Renal cortical epithelial cell (primary cell): ENCODE measurements around the gene ABHD5. TPM values are rescaled to one million over a fixed set of nuclear protein-coding genes. Genes with fewer than 3 reads are reported as not detected.
"Not testable (repeated sequence)": the region's sequence is repeated elsewhere in the genome, so short reads cannot be mapped to it uniquely, and the experiment has no call there.

Experiments
- DNase-seq: peaks from one replicate; pipeline ENCODE4 v3.0.0-alpha.2; 2011; ENCODE audit warnings: low read depth
- total RNA-seq: library from RNA; depleted of rRNA; stranded (reverse); fragments of >200 nt; gene quantifications from 2 replicates; pipeline ENCODE4 v1.2.3, GENCODE V29; 2014

The ABHD5 gene
- 34.6 and 39.9 TPM in 2 replicates for total RNA-seq

DNA sequence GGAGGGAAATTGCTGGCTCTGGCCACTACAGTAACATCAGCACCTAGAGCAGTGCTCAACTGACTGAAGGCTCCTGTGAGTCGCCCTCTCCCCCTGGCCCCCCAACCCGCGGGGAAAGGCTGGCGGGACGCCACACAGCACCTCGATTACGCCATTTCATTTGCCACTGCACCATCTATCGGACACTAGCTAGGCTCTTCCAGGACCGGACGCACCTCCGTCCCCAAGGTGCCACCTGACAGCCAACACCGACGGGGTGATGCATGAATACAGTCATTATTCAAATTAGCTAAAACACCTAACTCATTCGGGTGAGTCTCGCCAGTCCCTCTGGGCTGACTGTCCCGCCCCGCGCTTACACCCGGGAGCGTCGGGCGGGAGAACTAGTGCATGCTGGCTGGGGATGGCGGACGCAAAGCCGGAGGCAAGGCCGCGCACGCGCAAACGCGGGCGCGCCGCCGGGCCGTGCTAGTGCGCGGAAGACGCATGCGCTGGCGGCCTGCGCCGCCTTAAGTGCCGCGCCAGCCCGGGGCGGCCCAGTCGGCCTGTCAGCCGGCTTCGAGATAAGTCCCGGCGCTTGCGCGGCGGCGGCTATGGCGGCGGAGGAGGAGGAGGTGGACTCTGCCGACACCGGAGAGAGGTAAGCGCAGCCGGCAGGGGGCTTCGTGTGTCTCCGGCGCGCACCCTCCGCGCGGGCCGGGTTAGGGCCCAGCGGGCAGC is at the start of gene ABHD5:
Gene ABHD5 (plus strand): TSS at position 539 of the 720 bp plus-strand sequence. CDS start 55 bp downstream, at position 594.
- peak; percentile 89 for DNase-seq

DNA sequence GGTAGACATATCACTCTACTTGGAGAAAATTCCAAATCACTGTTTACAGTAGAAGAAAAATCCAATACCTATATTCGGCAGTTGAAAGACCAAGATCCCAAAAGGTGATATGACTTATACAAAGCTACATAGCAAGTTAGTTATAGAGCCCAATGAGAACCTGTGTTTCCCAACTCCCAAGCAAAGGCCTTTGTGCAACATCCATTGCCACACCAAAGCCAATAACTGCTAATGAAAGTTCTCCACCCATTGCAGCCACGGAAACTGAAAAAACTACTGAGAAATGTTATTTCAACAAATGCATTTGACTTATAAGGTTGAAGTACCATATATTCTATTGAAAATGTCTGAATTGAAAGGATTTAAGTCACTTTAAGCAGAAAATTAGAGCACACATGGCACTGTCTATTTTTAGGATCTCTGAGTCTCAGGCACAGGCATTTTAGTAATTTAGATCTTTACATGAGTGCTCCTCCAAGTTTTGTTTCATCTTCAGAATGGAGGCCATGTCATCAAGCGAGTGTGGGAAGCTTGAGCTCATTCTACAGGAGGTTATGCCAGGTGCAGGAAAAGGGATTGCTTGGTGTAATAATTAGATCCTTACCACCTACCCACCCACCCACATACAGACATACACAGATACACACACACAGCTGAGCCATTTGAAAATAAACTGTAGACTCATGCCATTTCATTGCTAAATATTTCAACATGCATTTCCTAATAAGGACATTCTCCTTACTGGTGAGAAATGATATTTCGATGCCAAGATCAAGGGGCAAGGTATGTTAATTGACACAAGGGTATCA is 49.2 kb upstream of the ABHD5 start:
- peak; percentile 56 for DNase-seq

DNA sequence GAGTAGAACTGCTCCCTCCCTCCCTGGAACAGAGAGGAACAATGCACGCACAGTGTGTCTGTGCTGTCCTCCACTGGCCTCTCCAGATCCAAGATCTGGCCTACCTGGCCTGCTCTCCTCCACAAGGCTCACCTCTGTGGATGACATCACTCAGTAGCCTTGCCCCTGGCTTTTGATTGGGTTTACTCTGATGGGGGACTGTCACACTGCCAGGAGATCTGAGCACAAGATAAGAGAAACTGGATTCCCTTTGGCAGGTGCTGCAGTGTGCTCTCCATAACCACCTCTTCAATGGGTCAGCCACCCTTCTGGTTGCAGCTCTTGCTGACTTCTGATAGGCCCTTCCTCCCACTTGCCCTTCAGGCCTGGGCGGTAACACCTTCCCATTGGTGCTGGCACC is 46.3 kb upstream of the ABHD5 start:
- DNase-seq = no peak

DNA sequence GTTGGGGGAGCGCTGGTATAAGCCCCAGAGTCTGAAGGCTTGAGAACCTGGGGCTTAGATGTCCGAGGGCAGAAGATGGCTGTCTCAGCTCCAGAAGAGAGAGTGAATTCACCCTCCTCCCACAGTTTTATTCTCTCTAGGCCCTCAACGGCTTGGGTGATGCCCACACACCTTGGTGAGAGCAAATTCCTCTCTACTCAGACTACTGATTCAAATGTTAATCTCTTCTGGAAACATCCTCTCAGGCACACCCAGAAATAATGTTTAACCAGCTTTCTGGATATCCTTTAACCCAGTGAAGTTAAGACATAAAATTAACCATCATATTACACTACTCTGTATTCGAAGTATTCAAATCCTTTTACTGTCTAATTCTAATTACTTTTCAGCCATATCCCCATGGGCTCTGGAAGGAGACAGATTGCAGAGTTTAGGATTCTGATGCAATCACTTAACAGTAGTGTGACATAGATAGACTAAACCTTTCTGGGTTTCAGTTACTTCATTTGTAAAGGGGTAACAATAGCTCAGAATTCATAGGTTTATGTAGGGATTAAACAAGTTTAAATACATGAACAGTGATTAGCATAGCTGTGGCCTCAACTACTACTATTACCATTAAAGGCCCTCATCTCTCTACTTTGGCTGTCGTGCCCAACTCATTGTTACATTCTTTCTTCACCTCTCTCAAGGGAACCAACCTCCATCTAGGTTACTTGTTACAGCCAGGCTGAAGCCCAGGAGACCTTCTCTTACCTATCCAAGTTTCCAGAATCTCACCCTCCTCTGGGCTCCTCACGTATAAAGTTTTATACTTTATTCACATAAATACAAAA is 43.2 kb upstream of the ABHD5 start:
- peak; percentile 81 for DNase-seq

DNA sequence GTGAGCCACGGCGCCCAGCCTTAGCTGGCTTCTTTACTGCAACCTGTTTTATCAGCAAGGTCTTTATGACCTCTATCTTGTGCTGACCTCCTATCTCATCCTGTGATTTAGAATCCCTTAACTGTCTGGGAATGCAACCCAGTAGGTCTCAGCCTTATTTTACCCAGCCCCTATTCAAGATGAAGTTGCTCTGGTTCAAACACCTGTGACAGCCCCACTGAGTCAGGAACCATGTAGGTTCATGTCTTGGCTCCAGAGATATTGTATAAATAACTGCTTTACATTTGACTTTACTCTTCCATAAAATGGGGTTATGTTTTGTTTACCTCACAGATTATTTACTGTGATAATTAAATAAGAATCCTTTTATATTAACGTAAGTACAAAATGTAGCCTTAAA is 41.8 kb upstream of the ABHD5 start:
- no peak for DNase-seq

DNA sequence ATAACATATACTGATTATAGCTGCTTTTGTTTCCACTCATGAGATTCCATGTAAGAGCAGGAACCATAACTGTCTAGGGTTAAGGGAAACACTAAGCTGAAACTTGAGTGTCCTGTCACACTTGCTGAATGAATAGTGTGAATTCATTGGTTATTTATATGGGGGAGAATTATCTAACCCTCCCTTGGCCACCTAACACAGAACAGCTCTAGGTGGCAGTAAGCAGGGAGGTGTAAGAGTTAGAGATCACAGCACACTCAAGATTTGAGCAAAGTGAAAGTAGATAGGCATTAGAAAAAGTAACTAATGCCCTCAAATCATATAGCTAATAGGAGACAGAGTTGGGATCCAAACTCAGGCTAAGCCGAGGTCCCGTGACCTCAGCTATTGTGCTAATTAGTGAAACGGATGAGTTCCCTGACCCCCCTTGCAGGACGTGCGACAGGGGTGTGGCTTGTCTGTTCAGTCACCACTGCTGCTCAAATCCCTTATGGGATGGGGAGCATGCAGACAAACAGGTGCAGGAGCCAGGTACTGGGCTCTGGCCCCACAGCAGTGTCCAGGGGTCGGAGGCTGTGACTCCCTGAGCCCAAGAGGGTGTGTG is 41.3 kb upstream of the ABHD5 start:
- no peak for DNase-seq

DNA sequence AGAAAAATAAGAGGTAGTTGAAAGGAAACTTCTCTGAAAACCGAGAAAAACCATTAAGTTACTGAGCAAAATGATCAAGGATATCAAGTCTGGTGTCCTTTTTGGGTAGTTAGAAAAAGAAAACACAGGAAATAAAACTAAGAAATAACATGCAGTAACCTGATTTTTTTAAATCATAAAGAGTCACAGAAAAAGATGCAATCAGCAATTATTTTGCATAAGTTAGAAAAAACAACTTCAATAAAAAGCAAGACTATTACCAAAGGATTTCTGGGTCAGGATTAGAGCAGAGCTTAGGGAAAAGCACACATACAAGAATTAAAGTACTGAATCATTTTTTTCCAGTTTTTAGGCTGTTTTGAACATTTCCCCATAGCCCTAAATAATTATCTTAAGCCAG is 40.4 kb upstream of the ABHD5 start:
- no peak for DNase-seq

DNA sequence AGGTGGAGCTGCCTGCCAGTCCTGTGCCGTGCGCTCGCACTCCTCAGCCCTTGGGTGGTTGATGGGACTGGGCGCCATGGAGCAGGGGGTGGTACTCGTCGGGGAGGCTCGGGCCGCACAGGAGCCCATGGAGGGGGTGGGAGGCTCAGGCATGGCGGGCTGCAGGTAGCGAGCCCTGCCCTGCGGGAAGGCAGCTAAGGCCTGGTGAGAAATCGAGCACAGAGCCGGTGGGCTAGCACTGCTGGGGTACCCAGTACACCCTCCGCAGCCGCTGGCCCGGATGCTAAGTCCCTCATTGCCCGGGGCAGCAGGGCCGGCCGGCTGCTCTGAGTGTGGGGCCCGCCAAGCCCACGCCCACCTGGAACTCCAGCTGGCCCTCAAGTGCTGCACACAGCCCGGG is 34.3 kb upstream of the ABHD5 start:
- not testable (repeated sequence) for DNase-seq

DNA sequence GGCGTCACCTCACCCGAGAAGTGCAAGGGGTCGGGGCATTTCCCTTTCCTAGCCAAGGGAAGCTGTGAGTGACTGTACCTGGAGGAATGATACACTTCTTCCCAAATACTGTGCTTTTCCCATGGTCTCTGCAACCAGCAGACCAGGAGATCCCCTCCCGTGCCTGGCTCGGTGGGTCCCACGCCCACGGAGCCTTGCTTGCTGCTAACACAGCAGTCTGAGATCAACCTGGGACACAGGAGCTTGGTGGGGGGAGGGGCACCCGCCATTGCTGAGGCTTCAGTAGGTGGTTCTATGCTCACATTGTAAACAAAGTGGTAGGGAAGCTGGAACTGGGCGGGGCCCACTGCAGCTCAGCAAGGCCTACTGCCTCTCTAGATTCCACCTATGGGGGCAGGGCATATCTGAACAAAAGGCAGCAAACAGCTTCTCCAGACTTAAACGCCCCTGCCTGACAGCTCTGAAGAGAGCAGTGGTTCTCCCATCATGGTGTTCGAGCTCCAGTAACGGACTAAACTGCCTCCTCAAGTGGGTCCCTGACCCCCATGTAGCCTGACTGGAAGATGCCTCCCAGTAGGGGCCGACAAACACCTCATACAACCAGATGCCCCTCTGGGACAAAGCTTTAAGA is 31.4 kb upstream of the ABHD5 start:
- DNase-seq = no peak

DNA sequence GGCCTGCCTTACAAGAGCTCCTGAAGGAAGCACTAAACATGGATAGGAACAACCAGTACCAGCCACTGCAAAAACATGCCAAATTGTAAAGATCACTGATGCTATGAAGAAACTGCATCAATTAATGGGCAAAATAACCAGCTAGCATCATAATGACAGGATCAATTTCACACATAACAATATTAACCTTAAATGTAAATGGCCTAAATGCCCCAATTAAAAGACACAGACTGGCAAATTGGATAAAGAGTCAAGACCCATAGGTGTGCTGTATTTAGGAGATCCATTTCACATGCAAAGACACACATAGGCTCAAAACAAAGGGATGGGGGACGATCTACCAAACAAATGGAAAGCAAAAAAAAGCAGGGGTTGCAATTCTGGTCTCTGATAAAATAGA is 29.4 kb upstream of the ABHD5 start:
- not testable (repeated sequence) for DNase-seq

DNA sequence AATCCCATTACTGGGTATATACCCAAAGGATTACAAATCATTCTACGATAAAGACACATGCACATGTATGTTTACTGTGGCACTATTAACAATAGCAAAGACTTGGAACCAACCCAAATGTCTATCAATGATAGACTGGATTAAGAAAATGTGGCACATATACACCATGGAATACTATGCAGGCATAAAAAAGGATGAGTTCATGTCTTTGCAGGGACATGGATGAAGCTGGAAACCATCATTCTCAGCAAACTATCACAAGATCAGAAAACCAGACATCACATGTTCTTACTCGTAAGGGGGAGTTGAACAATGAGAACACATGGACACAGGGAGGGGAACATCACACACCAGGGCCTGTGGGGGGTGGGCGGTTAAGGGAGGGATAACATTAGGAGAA is 25.7 kb upstream of the ABHD5 start:
- DNase-seq = not testable (repeated sequence)

DNA sequence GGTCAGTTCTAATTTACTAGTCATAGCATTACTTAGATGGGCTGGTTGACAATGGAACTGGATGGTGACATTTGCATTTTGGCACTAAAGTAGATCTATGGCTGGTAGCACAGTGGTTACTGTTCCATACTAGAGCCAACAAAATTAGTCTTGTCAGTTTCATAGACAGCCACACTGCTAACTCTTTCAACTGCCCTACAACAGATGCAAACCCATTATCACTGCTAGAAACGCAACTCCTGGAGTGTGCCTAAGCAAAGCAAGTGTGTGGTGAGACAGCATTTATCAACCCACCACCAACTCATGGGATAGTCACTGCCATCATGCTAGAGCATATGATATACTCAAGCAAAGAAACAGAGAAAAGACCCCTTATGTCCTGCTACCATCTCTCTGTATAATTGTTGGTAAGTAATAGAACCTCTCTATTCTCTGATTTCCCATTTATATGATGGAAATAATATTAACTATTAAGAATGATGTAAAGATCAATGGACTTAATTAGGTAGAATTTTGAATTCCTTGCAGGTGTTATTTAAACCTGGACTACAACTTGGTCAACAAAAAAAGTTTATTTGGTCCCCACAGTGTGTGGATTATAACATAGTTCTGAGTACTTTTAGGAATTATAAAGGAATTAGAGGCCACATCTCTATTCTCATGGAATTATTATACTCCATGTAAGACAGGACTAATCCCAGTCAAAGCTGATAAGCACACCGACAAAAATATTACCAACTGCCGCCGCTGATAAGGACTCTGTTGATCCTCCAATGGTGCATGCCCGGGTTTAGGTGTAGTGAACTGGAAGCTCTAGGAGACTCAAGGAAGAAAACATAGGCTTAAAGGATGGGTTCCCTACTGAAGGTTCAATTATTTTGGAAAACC is 19.9 kb upstream of the ABHD5 start:
- no peak for DNase-seq

DNA sequence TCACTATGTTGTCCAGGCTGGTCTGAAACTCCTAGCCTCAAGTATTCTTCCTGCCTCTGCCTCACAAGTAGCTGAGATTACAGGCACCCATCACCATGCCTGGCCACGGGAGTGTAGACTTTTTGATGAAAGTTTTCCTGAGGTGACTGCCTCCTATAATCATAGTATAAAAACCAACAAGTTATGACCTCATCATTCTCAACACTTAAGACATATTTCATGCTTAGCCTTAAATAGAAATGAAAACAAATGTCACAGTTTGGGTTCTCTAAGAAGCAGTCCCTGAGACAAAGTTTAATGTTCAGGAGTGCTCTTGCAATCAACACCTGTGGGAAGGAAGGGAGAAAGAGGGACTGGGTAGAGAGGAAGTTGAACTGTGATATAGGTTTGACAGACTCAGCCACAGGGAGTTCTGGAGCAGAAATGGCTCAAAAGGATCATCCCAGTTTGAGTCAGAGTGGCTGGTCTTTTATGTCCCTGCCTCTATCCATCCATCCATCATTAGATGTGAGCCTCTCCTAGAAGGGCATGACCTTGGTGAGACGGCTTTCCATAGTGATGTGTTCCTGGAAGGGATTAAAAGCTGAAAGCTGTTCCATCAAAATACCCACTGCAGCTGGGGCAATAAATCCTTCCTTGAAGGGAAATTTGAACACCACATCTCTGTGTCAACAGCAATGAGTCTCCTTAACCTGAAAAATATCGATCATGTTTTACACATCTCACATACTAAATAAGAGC is 16.2 kb upstream of the ABHD5 start:
- no peak for DNase-seq

DNA sequence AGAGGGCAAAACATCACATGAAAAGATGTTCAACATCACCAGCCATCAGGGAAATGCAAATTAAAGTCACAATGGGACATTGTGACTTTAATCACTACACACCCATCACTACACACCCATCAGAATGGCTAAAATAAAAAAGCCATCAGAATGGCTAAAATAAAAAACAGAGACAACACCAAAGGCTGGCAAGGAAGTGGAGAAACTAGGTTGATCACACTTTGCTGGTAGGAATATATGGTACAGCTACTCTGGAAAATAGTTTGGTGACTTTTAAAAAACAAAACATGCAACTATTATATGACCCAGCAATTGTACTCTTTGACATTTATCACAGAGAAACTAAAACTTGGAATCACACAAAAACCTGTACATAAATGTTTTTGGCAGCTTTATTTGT is 15.1 kb upstream of the ABHD5 start:
- no peak for DNase-seq

DNA sequence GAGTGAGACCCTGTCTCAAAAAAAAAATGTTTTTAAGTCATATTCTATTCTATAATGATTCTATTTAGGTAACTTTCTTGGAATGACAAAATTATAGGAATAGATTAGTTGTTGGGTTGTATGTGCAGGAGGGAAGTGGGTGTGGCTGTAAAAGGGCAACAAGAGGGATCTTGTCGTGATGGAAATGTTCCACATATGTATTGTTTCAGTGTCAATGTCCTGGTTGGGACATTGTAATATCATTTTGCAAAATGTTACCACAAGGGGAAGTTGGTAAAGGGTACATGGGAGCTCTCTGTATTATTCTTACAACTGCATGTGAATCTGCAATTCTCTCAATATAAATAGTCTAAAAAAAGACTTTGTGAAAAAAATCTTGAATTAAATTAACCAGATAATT is 14.3 kb upstream of the ABHD5 start:
- DNase-seq = no peak

DNA sequence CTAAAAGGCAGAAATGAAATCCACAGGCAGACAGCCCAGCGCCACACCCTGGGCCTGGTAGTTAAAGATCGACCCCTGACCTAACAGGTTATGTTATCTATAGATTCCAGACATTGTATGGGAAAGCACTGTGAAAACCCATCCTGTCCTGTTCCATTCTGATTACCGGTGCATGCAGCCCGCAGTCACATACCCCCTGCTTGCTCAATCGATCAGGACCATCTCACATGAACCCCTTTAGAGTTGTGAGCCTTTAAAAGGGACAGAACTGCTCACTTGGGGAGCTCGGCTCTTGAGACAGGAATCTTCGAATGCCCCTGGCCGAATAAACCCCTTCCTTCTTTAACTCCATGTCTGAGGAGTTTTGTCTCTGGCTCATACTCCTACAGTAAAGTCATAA is 12.4 kb upstream of the ABHD5 start:
- not testable (repeated sequence) for DNase-seq

DNA sequence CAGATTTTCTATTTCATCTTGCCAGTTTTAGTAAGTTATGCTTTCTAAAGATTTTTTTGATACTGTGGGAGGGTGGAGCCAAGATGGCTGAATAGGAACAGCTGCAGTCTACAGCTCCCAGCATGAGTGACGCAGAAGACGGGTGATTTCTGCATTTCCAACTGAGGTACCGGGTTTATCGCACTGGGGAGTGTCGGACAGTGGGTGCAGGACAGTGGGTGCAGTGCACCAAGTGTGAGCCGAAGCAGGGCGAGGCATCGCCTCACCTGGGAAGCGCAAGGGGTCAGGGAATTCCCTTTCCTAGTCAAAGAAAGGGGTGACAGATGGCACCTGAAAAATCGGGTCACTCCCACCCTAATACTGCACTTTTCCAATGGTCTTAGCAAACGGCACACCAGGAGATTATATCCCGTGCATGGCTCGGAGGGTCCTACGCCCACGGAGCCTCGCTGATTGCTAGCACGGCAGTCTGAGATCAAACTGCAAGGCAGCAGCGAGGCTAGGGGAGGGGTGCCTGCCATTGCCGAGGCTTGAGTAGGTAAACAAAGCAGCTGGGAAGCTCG is 11.8 kb upstream of the ABHD5 start:
- DNase-seq = not testable (repeated sequence)

DNA sequence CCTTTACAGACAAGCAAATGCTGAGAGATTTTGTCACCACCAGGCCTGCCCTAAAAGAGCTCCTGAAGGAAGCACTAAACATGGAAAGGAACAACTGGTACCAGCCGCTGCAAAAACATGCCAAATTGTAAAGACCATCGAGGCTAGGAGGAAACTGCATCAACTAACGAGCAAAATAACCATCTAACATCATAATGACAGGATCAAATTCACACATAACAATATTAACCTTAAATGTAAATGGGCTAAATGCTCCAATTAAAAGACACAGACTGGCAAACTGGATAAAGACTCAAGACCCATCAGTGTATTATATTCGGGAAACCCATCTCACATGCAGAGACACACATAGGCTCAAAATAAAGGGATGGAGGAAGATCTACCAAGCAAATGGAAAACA is 9.9 kb upstream of the ABHD5 start:
- DNase-seq = not testable (repeated sequence)

DNA sequence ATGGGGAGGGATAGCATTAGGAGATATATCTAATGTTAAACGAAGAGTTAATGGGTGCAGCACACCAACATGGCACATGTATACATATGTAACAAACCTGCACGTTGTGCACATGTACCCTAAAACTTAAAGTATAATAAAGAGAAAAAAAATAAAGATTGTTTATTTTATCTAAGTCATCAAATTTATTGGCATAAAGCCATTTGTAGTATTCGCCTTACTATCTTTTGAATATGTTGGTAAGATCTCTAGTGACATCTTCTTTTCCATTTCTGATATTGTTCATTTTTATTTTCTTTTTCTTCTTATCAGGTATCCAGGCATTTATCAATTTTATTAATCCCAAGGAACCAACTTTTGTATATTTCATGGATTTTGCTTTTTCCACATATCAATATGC is 5.8 kb upstream of the ABHD5 start:
- DNase-seq = no peak
